IPS-18c (cell line): ENCODE results near the gene MYOG.

Experiments used
- H3K4me3 ChIP-seq: 2 replicates; pipeline ENCODE4 v1.7.0; 2013; ENCODE audit warnings: low read depth, mild to moderate bottlenecking, low read length, moderate library complexity; ENCODE audit not compliant: insufficient read depth
- H3K9me3 ChIP-seq: one replicate; pipeline ENCODE4 v1.6.1; 2013; ENCODE audit warnings: mild to moderate bottlenecking, low read length, moderate library complexity; ENCODE audit not compliant: control insufficient read depth, insufficient read depth

Gene MYOG

GRCh38 chr1:203045336-203045735, 40.5 kb downstream of the MYOG start:
- no peak overlapping the region for H3K4me3 ChIP-seq
- no peaks in the 10 kb centered on the region for H3K9me3 ChIP-seq

- no peak overlapping the region for H3K4me3 ChIP-seq
- H3K9me3 ChIP-seq: no peaks in the 10 kb centered on the region
These were observed 41.1 kb downstream of the MYOG start for GRCh38 chr1:203044546-203045250.

- Histone ChIP-seq H3K4me3 (no peak overlapping the region), H3K9me3 (no peaks in the 10 kb centered on the region)
These were observed 41.8 kb downstream of the MYOG start for GRCh38 chr1:203043830-203044545.

- H3K4me3 ChIP-seq: no peak overlapping the region
- H3K9me3 ChIP-seq: no peaks in the 10 kb centered on the region
These were observed 44.4 kb downstream of the MYOG start for GRCh38 chr1:203041351-203041932.

GRCh38 chr1:203040513-203041275, 45.1 kb downstream of the MYOG start:
- Histone ChIP-seq H3K9me3 (no peaks in the 10 kb centered on the region), H3K4me3 (no peak overlapping the region)

GRCh38 chr1:203039609-203040512, 46.0 kb downstream of the MYOG start:
- H3K4me3 ChIP-seq: no peak overlapping the region
- no peaks in the 10 kb centered on the region for H3K9me3 ChIP-seq

GRCh38 chr1:203038891-203039608, 46.8 kb downstream of the MYOG start:
- no peak overlapping the region for H3K4me3 ChIP-seq
- no peaks in the 10 kb centered on the region for H3K9me3 ChIP-seq

GRCh38 chr1:203038217-203038741, 47.5 kb downstream of the MYOG start:
- H3K4me3 ChIP-seq: no peak overlapping the region

GRCh38 chr1:203037509-203038190, 48.2 kb downstream of the MYOG start:
- no peak overlapping the region for H3K4me3 ChIP-seq
- H3K9me3 ChIP-seq: no peaks in the 10 kb centered on the region

More at GRCh38 chr1:203038217-203038741, 47.5 kb downstream of the MYOG start:
- no peaks in the 10 kb centered on the region for H3K9me3 ChIP-seq

- no peaks in the 10 kb centered on the region for H3K9me3 ChIP-seq
- no peak overlapping the region for H3K4me3 ChIP-seq
These were observed 49.3 kb downstream of the MYOG start for GRCh38 chr1:203036537-203036936.

- Histone ChIP-seq H3K4me3 (no peak overlapping the region), H3K9me3 (no peaks in the 10 kb centered on the region)
These were observed 49.7 kb downstream of the MYOG start for GRCh38 chr1:203036135-203036534.

- H3K9me3 ChIP-seq: no peaks in the 10 kb centered on the region
- no peak overlapping the region for H3K4me3 ChIP-seq
These were observed 50.5 kb downstream of the MYOG start for GRCh38 chr1:203035111-203036000.

GRCh38 chr1:203034422-203035110, 51.2 kb downstream of the MYOG start:
- no peak overlapping the region for H3K4me3 ChIP-seq
- no peaks in the 10 kb centered on the region for H3K9me3 ChIP-seq

GRCh38 chr1:203033917-203034316, 51.9 kb downstream of the MYOG start:
- Histone ChIP-seq H3K9me3 (no peaks in the 10 kb centered on the region), H3K4me3 (no peak overlapping the region)
